ENCODE results near the gene DLAT. TPM values are rescaled to one million over a fixed set of nuclear protein-coding genes. Genes with fewer than 3 reads are reported as not detected.
A peak's percentile ranks its signal among the peaks of the same experiment; 100 is the strongest.

The DLAT gene
- 40.5 and 42.1 TPM in 2 replicates for total RNA-seq
- polyA plus RNA-seq, result 27.9 and 32.7 TPM in 2 replicates

GRCh38 chr11:112024773-112025678 is at the start of gene DLAT:
DLAT (plus strand) TSS chr11:112025408; CDS start chr11:112025473, 65 bp downstream.
- no peaks in the 10 kb centered on the region for H3K36me3 ChIP-seq (replicated peaks; ENCODE audit: insufficient read depth, low read depth)
- peak; percentile 94 for DNase-seq (ENCODE audit: low spot score)
- TF ChIP-seq, protein P1, sequence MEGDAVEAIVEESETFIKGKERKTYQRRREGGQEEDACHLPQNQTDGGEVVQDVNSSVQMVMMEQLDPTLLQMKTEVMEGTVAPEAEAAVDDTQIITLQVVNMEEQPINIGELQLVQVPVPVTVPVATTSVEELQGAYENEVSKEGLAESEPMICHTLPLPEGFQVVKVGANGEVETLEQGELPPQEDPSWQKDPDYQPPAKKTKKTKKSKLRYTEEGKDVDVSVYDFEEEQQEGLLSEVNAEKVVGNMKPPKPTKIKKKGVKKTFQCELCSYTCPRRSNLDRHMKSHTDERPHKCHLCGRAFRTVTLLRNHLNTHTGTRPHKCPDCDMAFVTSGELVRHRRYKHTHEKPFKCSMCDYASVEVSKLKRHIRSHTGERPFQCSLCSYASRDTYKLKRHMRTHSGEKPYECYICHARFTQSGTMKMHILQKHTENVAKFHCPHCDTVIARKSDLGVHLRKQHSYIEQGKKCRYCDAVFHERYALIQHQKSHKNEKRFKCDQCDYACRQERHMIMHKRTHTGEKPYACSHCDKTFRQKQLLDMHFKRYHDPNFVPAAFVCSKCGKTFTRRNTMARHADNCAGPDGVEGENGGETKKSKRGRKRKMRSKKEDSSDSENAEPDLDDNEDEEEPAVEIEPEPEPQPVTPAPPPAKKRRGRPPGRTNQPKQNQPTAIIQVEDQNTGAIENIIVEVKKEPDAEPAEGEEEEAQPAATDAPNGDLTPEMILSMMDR (IDR thresholded peaks at IDR 0.05; ENCODE audit: poor library complexity), result no peak
- TF ChIP-seq EZH2 (IDR thresholded peaks at IDR 0.05; ENCODE audit: borderline replicate concordance) (no peak), EZH2phosphoT487 (IDR thresholded peaks at IDR 0.05; ENCODE audit: low read depth, severe bottlenecking, unreplicated experiment) (no peak)
- peak within 1 kb of the TSS; percentile 95 for H3K4me3 ChIP-seq
- peaks cover 21% of the 10 kb centered on the region for H3K79me2 ChIP-seq
- H3K27me3 ChIP-seq, result no peaks in the 10 kb centered on the region
- peak within 1 kb of the TSS; percentile 98 for H3K27ac ChIP-seq
- no peaks in the 10 kb centered on the region for H4K20me1 ChIP-seq (ENCODE audit: insufficient read depth, poor library complexity, severe bottlenecking)
- peak within 1 kb of the TSS; percentile 99 for H2AFZ ChIP-seq
- peak within 1 kb of the TSS; percentile 79 for H3K4me2 ChIP-seq
- H3K4me1 ChIP-seq (ENCODE audit: insufficient read depth), result no peaks in the 10 kb centered on the region
- whole genome bisulfite sequencing (ENCODE audit: low lambda C conversion rate, missing lambda C conversion rate), result under 1% methylated on average over 52 of the region's 71 CpGs
- no peaks in the 10 kb centered on the region for H3K9me2 ChIP-seq (replicated peaks; ENCODE audit: insufficient read depth)
- H3K9me3 ChIP-seq (ENCODE audit: low read depth), result no peaks in the 10 kb centered on the region

- 66% methylated on average over 7 of the region's 7 CpGs for WGBS (ENCODE audit: low lambda C conversion rate, missing lambda C conversion rate)
- H3K27ac ChIP-seq, result peak overlapping the region; percentile 45
Measured at GRCh38 chr11:111976119-111976766, 49.0 kb upstream of the DLAT start.

DNA sequence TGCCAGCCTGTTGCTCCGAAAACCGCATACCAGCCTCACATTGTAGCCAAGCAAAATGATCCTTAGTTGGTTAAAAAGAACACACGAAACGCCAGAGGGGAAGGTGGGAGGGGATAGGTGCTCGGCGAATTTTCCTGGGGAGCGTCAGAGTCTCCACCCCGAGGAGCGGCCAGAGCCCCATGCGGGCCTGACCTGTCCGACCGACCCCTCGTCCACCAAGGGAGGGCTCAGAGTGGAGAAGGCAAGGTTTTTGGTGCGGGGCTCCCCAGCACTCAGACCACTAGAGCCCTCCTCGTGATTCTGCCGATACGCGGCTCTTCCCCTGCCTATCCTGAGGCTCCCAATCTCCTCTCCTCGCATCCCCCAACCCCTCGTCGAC is 48.5 kb upstream of the DLAT start:
- H3K4me3 ChIP-seq, result peak overlapping the region; percentile 72
- no peaks in the 10 kb centered on the region for H4K20me1 ChIP-seq (ENCODE audit: insufficient read depth, poor library complexity, severe bottlenecking)
- peak overlapping the region; percentile 45 for H3K27ac ChIP-seq
- WGBS (ENCODE audit: low lambda C conversion rate, missing lambda C conversion rate), result 17% methylated on average over 14 of the region's 21 CpGs
- TF ChIP-seq, protein P1 (IDR thresholded peaks at IDR 0.05; ENCODE audit: poor library complexity), result no peak
- no peak for TF ChIP-seq EZH2 (IDR thresholded peaks at IDR 0.05; ENCODE audit: borderline replicate concordance)
- no peak for TF ChIP-seq EZH2phosphoT487 (IDR thresholded peaks at IDR 0.05; ENCODE audit: low read depth, severe bottlenecking, unreplicated experiment)
- H3K36me3 ChIP-seq (replicated peaks; ENCODE audit: insufficient read depth, low read depth), result no peaks in the 10 kb centered on the region
- H3K9me3 ChIP-seq (ENCODE audit: low read depth), result no peaks in the 10 kb centered on the region
- H3K4me1 ChIP-seq (ENCODE audit: insufficient read depth), result peaks cover 12% of the 10 kb centered on the region
- H3K4me2 ChIP-seq, result peak overlapping the region; percentile 97
- H2AFZ ChIP-seq, result peak overlapping the region; percentile 71
- no peaks in the 10 kb centered on the region for H3K9me2 ChIP-seq (replicated peaks; ENCODE audit: insufficient read depth)
- no peak for DNase-seq (ENCODE audit: low spot score)
- H3K79me2 ChIP-seq, result no peaks in the 10 kb centered on the region
- H3K27me3 ChIP-seq, result no peaks in the 10 kb centered on the region

More at GRCh38 chr11:111976119-111976766, 49.0 kb upstream of the DLAT start:
- Histone ChIP-seq H4K20me1 (ENCODE audit: insufficient read depth, poor library complexity, severe bottlenecking) (no peaks in the 10 kb centered on the region), H3K79me2 (no peaks in the 10 kb centered on the region), H2AFZ (peak overlapping the region; percentile 71), H3K4me2 (peak overlapping the region; percentile 97), H3K9me3 (ENCODE audit: low read depth) (no peaks in the 10 kb centered on the region), H3K9me2 (replicated peaks; ENCODE audit: insufficient read depth) (no peaks in the 10 kb centered on the region), H3K4me1 (ENCODE audit: insufficient read depth) (peaks cover 8% of the 10 kb centered on the region), H3K36me3 (replicated peaks; ENCODE audit: insufficient read depth, low read depth) (no peaks in the 10 kb centered on the region), H3K4me3 (no peak overlapping the region), H3K27me3 (no peaks in the 10 kb centered on the region)
- DNase-seq (ENCODE audit: low spot score), result no peak
- TF ChIP-seq EZH2phosphoT487 (IDR thresholded peaks at IDR 0.05; ENCODE audit: low read depth, severe bottlenecking, unreplicated experiment) (no peak), EZH2 (IDR thresholded peaks at IDR 0.05; ENCODE audit: borderline replicate concordance) (no peak)
- TF ChIP-seq, protein P1 (IDR thresholded peaks at IDR 0.05; ENCODE audit: poor library complexity), result no peak
